GM15510 (cell line): Measurements from ENCODE around the gene SCAMP5.

Experiments
- POLR2A ChIP-seq: IDR thresholded peaks from 3 replicates; pipeline ENCODE4 v1.6.1; 2011; ENCODE audit warnings: borderline replicate concordance; ENCODE audit not compliant: insufficient read length; ENCODE audit errors: extremely low read depth

SCAMP5 gene

GRCh38 chr15:74994236-74994635 is 1.1 kb upstream of the SCAMP5 start:
- TF ChIP-seq POLR2A: no peak

- TF ChIP-seq POLR2A: no peak
These were observed 678 bp upstream of the SCAMP5 start for GRCh38 chr15:74994685-74995084.

- no peak for TF ChIP-seq POLR2A
These were observed 709 bp downstream of the SCAMP5 start for GRCh38 chr15:74995779-74996765.

GRCh38 chr15:74997141-74997540 is 1.8 kb downstream of the SCAMP5 start:
- TF ChIP-seq POLR2A: no peak

GRCh38 chr15:74997543-74997942 is 2.2 kb downstream of the SCAMP5 start:
- no peak for TF ChIP-seq POLR2A

- TF ChIP-seq POLR2A: no peak
These were observed 5.9 kb downstream of the SCAMP5 start for GRCh38 chr15:75001310-75001709.

- TF ChIP-seq POLR2A: no peak
These were observed 7.0 kb downstream of the SCAMP5 start for GRCh38 chr15:75002398-75002797.

GRCh38 chr15:75007216-75007615 is 11.9 kb downstream of the SCAMP5 start:
- no peak for TF ChIP-seq POLR2A

- TF ChIP-seq POLR2A: no peak
These were observed 12.9 kb downstream of the SCAMP5 start for GRCh38 chr15:75008221-75008625.

GRCh38 chr15:75008629-75009326 is 13.4 kb downstream of the SCAMP5 start:
- no peak for TF ChIP-seq POLR2A

- TF ChIP-seq POLR2A: no peak
These were observed 21.1 kb downstream of the SCAMP5 start for GRCh38 chr15:75016431-75016830.

GRCh38 chr15:75019916-75020315 is 24.6 kb downstream of the SCAMP5 start:
- no peak for TF ChIP-seq POLR2A

GRCh38 chr15:75021341-75021740 is 26.0 kb downstream of the SCAMP5 start:
- no peak for TF ChIP-seq POLR2A

GRCh38 chr15:75022783-75023180 is 27.4 kb downstream of the SCAMP5 start:
- no peak for TF ChIP-seq POLR2A

- peak; percentile 98 for TF ChIP-seq POLR2A
These were observed 28.0 kb downstream of the SCAMP5 start, which contains the start of gene PPCDC for GRCh38 chr15:75023181-75023871. Gene PPCDC (plus strand): TSS chr15:75023590. CDS start chr15:75028319, 4,729 bp downstream.
